A549 treated with CpdA at 1 μM for 4 hours (cell line): ENCODE data around the gene CTNNBL1. TPM values are rescaled to one million over a fixed set of nuclear protein-coding genes. Genes with fewer than 3 reads are reported as not detected.

Source experiments
- total RNA-seq: library from RNA; stranded (reverse); fragments of 200-300 nt; extraction: Qiagen RNA extraction; gene quantifications from 5 replicates; pipeline ENCODE4 v1.2.3, GENCODE V29; 2022; ENCODE audit warnings: low read depth

CTNNBL1 gene
- 59.5 to 70.2 TPM (median 67.0 TPM) in 5 replicates for total RNA-seq

GRCh38 chr20:37693635-37694626 lies at the start of gene CTNNBL1:
Gene CTNNBL1, plus strand, starts transcription at chr20:37694030. Its CDS starts 93 bp downstream, at chr20:37694123.

GRCh38 chr20:37902504-37903313 lies 208.9 kb downstream of the CTNNBL1 start, which contains the start of gene VSTM2L:
Gene VSTM2L, plus strand, starts transcription at chr20:37903127. Its CDS starts 224 bp downstream, at chr20:37903351.

Other genes with a start within 250 kb of the CTNNBL1 start
- gene NNAT, start 172.8 kb upstream of the CTNNBL1 start, total RNA-seq, result not detected in 5 replicates
- 45.1 to 54.5 TPM (median 47.8 TPM) in 5 replicates for gene BLCAP, start 166.2 kb upstream of the CTNNBL1 start, total RNA-seq
- gene VSTM2L, start 209.1 kb downstream of the CTNNBL1 start, total RNA-seq, result 5.8 to 9.3 TPM (median 6.3 TPM) in 5 replicates